SK-N-SH (cell line): Measurements from ENCODE around the gene ZDHHC14.
"Not testable (repeated sequence)": the region's sequence is repeated elsewhere in the genome, so short reads cannot be mapped to it uniquely, and the experiment has no call there.

Experiments
- CHD2 ChIP-seq: fragments of 150-350 bp; IDR thresholded peaks from 2 replicates; pipeline ENCODE4 v1.6.1; 2018; ENCODE audit warnings: low read length; ENCODE audit not compliant: partially characterized antibody
- ELF1 ChIP-seq: IDR thresholded peaks from 2 replicates; pipeline ENCODE4 v1.4.0; 2012
- EP300 ChIP-seq, 2 experiments: IDR thresholded peaks; 2 replicates each; pipeline versions ENCODE4 v1.4.0 to v1.6.1; 2012; ENCODE audit warnings: borderline replicate concordance in 1 of 2, low read depth in 1 of 2, low read length in 1 of 2
- EZH2phosphoT487 ChIP-seq: fragments of 200-600 bp; sonication (generic); IDR thresholded peaks from 2 replicates; pipeline ENCODE4 v1.6.1; 2017; ENCODE audit warnings: low read depth, mixed run types, mild to moderate bottlenecking, antibody characterized with exemption, moderate library complexity, borderline replicate concordance
- FOXM1 ChIP-seq: IDR thresholded peaks from 2 replicates; pipeline ENCODE4 v1.4.0; 2012; ENCODE audit warnings: low read depth, mild to moderate bottlenecking
- GABPA ChIP-seq: IDR thresholded peaks from 2 replicates; pipeline ENCODE4 v1.4.0; 2012; ENCODE audit warnings: low read depth, mild to moderate bottlenecking
- RCOR1 ChIP-seq: fragments of 150-350 bp; IDR thresholded peaks from 2 replicates; pipeline ENCODE4 v1.6.1; 2017; ENCODE audit warnings: antibody characterized with exemption, low read length
- RFX5 ChIP-seq: IDR thresholded peaks from 2 replicates; pipeline ENCODE4 v1.6.1; 2012; ENCODE audit warnings: mild to moderate bottlenecking, improper control_type of control experiment, low read length
- RXRA ChIP-seq: IDR thresholded peaks from 2 replicates; pipeline ENCODE4 v1.4.0; 2012; ENCODE audit warnings: low read depth, mild to moderate bottlenecking, borderline replicate concordance
- SMC3 ChIP-seq: IDR thresholded peaks from 2 replicates; pipeline ENCODE4 v1.6.1; 2012; ENCODE audit warnings: low read depth, low read length, improper control_type of control experiment
- TAF1 ChIP-seq: IDR thresholded peaks from 2 replicates; pipeline ENCODE4 v1.6.1; 2012; ENCODE audit warnings: low read depth, mild to moderate bottlenecking, low read length, moderate library complexity, borderline replicate concordance
- TF ChIP-seq, protein P1 (sequence below): fragments of 200-600 bp; sonication (generic); IDR thresholded peaks from 2 replicates; pipeline ENCODE4 v1.6.1; 2017; ENCODE audit warnings: antibody characterized with exemption, mild to moderate bottlenecking, moderate library complexity
- TF ChIP-seq, protein P2 (sequence below): IDR thresholded peaks from 2 replicates; pipeline ENCODE4 v1.6.1; 2012; ENCODE audit warnings: mild to moderate bottlenecking, low read depth, low read length, moderate library complexity

DNA sequence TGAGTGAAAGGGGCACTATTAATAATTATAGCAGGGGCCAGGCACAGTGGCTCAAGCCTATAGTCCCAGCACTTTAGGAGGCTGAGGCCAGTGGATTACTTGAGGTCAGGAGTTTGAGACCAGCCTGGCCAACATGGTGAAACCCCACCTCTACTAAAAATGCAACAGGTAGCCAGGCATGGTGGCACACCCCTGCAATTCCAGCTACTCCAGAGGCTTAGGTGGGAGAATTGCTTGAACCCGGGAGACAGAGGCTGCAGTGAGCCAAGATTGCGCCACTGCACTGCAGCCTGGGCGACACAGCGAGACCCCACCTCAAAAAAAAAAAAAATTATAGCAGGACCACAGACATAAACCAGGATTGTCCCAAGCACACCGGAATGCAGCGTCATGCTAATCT is 340.0 kb downstream of the ZDHHC14 start:
- not testable (repeated sequence) for TF ChIP-seq GABPA; EP300 (IDR thresholded peaks at IDR 0.05; ENCODE audit: borderline replicate concordance in 1 of 2, low read depth in 1 of 2, low read length in 1 of 2); RCOR1; RFX5; TAF1; RXRA; EZH2phosphoT487; CHD2; SMC3; ELF1; FOXM1
- TF ChIP-seq, protein P1, sequence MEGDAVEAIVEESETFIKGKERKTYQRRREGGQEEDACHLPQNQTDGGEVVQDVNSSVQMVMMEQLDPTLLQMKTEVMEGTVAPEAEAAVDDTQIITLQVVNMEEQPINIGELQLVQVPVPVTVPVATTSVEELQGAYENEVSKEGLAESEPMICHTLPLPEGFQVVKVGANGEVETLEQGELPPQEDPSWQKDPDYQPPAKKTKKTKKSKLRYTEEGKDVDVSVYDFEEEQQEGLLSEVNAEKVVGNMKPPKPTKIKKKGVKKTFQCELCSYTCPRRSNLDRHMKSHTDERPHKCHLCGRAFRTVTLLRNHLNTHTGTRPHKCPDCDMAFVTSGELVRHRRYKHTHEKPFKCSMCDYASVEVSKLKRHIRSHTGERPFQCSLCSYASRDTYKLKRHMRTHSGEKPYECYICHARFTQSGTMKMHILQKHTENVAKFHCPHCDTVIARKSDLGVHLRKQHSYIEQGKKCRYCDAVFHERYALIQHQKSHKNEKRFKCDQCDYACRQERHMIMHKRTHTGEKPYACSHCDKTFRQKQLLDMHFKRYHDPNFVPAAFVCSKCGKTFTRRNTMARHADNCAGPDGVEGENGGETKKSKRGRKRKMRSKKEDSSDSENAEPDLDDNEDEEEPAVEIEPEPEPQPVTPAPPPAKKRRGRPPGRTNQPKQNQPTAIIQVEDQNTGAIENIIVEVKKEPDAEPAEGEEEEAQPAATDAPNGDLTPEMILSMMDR = not testable (repeated sequence)
- TF ChIP-seq, protein P2, sequence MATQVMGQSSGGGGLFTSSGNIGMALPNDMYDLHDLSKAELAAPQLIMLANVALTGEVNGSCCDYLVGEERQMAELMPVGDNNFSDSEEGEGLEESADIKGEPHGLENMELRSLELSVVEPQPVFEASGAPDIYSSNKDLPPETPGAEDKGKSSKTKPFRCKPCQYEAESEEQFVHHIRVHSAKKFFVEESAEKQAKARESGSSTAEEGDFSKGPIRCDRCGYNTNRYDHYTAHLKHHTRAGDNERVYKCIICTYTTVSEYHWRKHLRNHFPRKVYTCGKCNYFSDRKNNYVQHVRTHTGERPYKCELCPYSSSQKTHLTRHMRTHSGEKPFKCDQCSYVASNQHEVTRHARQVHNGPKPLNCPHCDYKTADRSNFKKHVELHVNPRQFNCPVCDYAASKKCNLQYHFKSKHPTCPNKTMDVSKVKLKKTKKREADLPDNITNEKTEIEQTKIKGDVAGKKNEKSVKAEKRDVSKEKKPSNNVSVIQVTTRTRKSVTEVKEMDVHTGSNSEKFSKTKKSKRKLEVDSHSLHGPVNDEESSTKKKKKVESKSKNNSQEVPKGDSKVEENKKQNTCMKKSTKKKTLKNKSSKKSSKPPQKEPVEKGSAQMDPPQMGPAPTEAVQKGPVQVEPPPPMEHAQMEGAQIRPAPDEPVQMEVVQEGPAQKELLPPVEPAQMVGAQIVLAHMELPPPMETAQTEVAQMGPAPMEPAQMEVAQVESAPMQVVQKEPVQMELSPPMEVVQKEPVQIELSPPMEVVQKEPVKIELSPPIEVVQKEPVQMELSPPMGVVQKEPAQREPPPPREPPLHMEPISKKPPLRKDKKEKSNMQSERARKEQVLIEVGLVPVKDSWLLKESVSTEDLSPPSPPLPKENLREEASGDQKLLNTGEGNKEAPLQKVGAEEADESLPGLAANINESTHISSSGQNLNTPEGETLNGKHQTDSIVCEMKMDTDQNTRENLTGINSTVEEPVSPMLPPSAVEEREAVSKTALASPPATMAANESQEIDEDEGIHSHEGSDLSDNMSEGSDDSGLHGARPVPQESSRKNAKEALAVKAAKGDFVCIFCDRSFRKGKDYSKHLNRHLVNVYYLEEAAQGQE = not testable (repeated sequence)
